Epithelial cell of esophagus (primary cell): ENCODE results near the gene METTL24.

Source experiments
- DNase-seq: peaks from one replicate; pipeline ENCODE4 v3.0.0; 2010; ENCODE audit warnings: low read depth
- H3K4me3 ChIP-seq: 2 replicates; pipeline ENCODE4 v1.5.1; 2011; ENCODE audit warnings: mild to moderate bottlenecking, low read length, control low read depth
- CTCF ChIP-seq: IDR thresholded peaks from 2 replicates; pipeline ENCODE4 v1.5.1; 2011; ENCODE audit warnings: low read depth, mild to moderate bottlenecking, low read length, control low read depth, inconsistent platforms; ENCODE audit not compliant: insufficient read depth; ENCODE audit errors: missing control alignments

Gene METTL24

GRCh38 chr6:110378552-110378951, 20.4 kb upstream of the METTL24 start:
- DNase-seq, result no peak
- no peak for TF ChIP-seq CTCF
- no peak overlapping the region for H3K4me3 ChIP-seq

- no peak for TF ChIP-seq CTCF
- H3K4me3 ChIP-seq, result no peak overlapping the region
- DNase-seq, result no peak
These were observed 10.9 kb upstream of the METTL24 start for GRCh38 chr6:110369066-110369465.

GRCh38 chr6:110368284-110368683, 10.1 kb upstream of the METTL24 start:
- no peak for TF ChIP-seq CTCF
- H3K4me3 ChIP-seq, result no peak overlapping the region
- DNase-seq, result no peak

- H3K4me3 ChIP-seq, result no peak overlapping the region
- DNase-seq, result no peak
- no peak for TF ChIP-seq CTCF
These were observed 9.7 kb upstream of the METTL24 start for GRCh38 chr6:110367825-110368224.

- no peak for DNase-seq
- no peak for TF ChIP-seq CTCF
- H3K4me3 ChIP-seq, result no peak overlapping the region
These were observed 8.8 kb upstream of the METTL24 start for GRCh38 chr6:110366975-110367374.

GRCh38 chr6:110366256-110366655, 8.1 kb upstream of the METTL24 start:
- no peak overlapping the region for H3K4me3 ChIP-seq
- DNase-seq, result no peak
- no peak for TF ChIP-seq CTCF

GRCh38 chr6:110364364-110365105, 6.4 kb upstream of the METTL24 start:
- no peak for TF ChIP-seq CTCF
- DNase-seq, result no peak
- no peak overlapping the region for H3K4me3 ChIP-seq
